ENCODE data around the gene UAP1. TPM values are rescaled to one million over a fixed set of nuclear protein-coding genes. Genes with fewer than 3 reads are reported as not detected.

Gene UAP1
- total and polyA plus RNA-seq, 2 donors (not counting 3 experiments of a cell fraction or from before 2014, with no cell fraction given) = 30.6 to 89.8 TPM

- no peaks in the 10 kb centered on the region for H3K79me2 ChIP-seq (ENCODE audit: control insufficient read depth, insufficient read depth, low read length)
- H3K4me1 ChIP-seq (ENCODE audit: control insufficient read depth, extremely low read depth, insufficient read depth, low read length) = peaks cover 18% of the 10 kb centered on the region
- no peaks in the 10 kb centered on the region for H3K36me3 ChIP-seq (ENCODE audit: control insufficient read depth in 2 of 2, extremely low read depth in 1 of 2, insufficient read depth in 2 of 2, low read length in 2 of 2)
- no peak overlapping the region for H3K4me2 ChIP-seq (ENCODE audit: insufficient read depth, low read length)
- no peak overlapping the region for H3K27ac ChIP-seq (ENCODE audit: insufficient read depth, low read depth, low read length)
- H3K9me1 ChIP-seq (replicated peaks; ENCODE audit: control insufficient read depth, extremely low read depth, insufficient read depth, low read length) = no peaks in the 10 kb centered on the region
- dilution Hi-C loops (cut with MboI; ENCODE audit: extremely low pct_ligation_motif_present, low sequenced_read_pairs) = no loop called here
- intact Hi-C loops (cut with micrococcal nuclease) = no loop called here
- no peak for DNase-seq (ENCODE audit: low read depth, low spot score)
- FAIRE-seq = no peak
- CTCF ChIA-PET = interaction anchor here (0.8 kb wide), 1 partner anchor 191 kb away, joined by 3 read pairs; no protein-coding TSS in a partner anchor
- H3K27me3 ChIP-seq (ENCODE audit: control insufficient read depth in 2 of 2, insufficient read depth in 2 of 2, low read length in 2 of 2) = no peaks in the 10 kb centered on the region
- BruUV-seq (replicated peaks) = no TSS peak
- H4K20me1 ChIP-seq (replicated peaks; ENCODE audit: control insufficient read depth, extremely low read depth, insufficient read depth, low read length) = no peaks in the 10 kb centered on the region
- H3K9ac ChIP-seq (replicated peaks; ENCODE audit: extremely low read depth, insufficient read depth, low read length) = no peak overlapping the region
- no peaks in the 10 kb centered on the region for H3K9me3 ChIP-seq (replicated peaks; ENCODE audit: control insufficient read depth, insufficient read depth, low read length)
- TF ChIP-seq POLR2A (IDR thresholded peaks at IDR 0.05; ENCODE audit: low read depth, low read length) (no peak), CTCF (IDR thresholded peaks at IDR 0.05; ENCODE audit: extremely low read depth in 1 of 2, insufficient read depth in 1 of 2, low read depth in 1 of 2, low read length in 2 of 2) (no peak), EZH2 (IDR thresholded peaks at IDR 0.05; ENCODE audit: borderline replicate concordance, low read depth, low read length, severe bottlenecking) (no peak), MAX (IDR thresholded peaks at IDR 0.05; ENCODE audit: insufficient read depth, insufficient read length) (no peak), MYC (IDR thresholded peaks at IDR 0.05; ENCODE audit: low read depth, low read length) (no peak), POLR2AphosphoS5 (IDR thresholded peaks at IDR 0.05; ENCODE audit: insufficient read depth, low read depth, low read length) (no peak), GATA2 (IDR thresholded peaks at IDR 0.05; ENCODE audit: insufficient read depth, insufficient read length, low read depth, low read length) (no peak), JUN (IDR thresholded peaks at IDR 0.05; ENCODE audit: borderline replicate concordance, insufficient read depth, insufficient read length, low read depth) (no peak), FOS (IDR thresholded peaks at IDR 0.05; ENCODE audit: borderline replicate concordance, insufficient read depth, low read length) (no peak)
- no peak overlapping the region for H3K4me3 ChIP-seq (replicated peaks in 1 of 3; ENCODE audit: insufficient read depth in 1 of 3, low read depth in 1 of 3, low read length in 3 of 3)
- POLR2A ChIA-PET = no interaction called here
- no peak overlapping the region for H2AFZ ChIP-seq (ENCODE audit: low read depth, low read length)
These were observed 47.8 kb downstream of the UAP1 start for GRCh38 chr1:162609306-162609705.
